ENCODE results near the gene INTS1. TPM values are rescaled to one million over a fixed set of nuclear protein-coding genes. Genes with fewer than 3 reads are reported as not detected.
A peak's percentile ranks its signal among the peaks of the same experiment; 100 is the strongest.

INTS1 gene
- total RNA-seq, 1 donor = 66.2 TPM

- Histone ChIP-seq H4K20me1 (ENCODE audit: insufficient read depth, low read length) (peaks cover 10% of the 10 kb centered on the region), H3K4me2 (ENCODE audit: insufficient read depth, low read length) (no peak overlapping the region)
- no peak for TF ChIP-seq CTCF (IDR thresholded peaks at IDR 0.05; ENCODE audit: extremely low read depth, low read depth, low read length)
These were observed 33.3 kb downstream of the INTS1 start for GRCh38 chr7:1470901-1471300.

GRCh38 chr7:1468643-1469298 lies 35.4 kb downstream of the INTS1 start:
- Histone ChIP-seq H3K79me2 (ENCODE audit: insufficient read depth, low read length) (no peaks in the 10 kb centered on the region), H3K27me3 (ENCODE audit: insufficient read depth, low read length) (peaks cover 6% of the 10 kb centered on the region), H3K4me2 (ENCODE audit: insufficient read depth, low read length) (no peak overlapping the region), H3K27ac (ENCODE audit: low read depth, low read length) (no peak overlapping the region), H3K4me3 (ENCODE audit: insufficient read depth, low read length) (no peak overlapping the region), H3K9me3 (ENCODE audit: low read depth, low read length) (no peaks in the 10 kb centered on the region), H4K20me1 (ENCODE audit: insufficient read depth, low read length) (peaks cover 7% of the 10 kb centered on the region), H3K36me3 (ENCODE audit: insufficient read depth, low read length) (peaks cover 15% of the 10 kb centered on the region), H2AFZ (ENCODE audit: low read length) (no peak overlapping the region), H3K4me1 (ENCODE audit: insufficient read depth, low read length) (peaks cover 8% of the 10 kb centered on the region)
- no peak for TF ChIP-seq CTCF (IDR thresholded peaks at IDR 0.05; ENCODE audit: extremely low read depth, low read depth, low read length)
- DNase-seq (ENCODE audit: insufficient read length, low spot score, missing footprints) = no peak

More at GRCh38 chr7:1470901-1471300, 33.3 kb downstream of the INTS1 start:
- peaks cover 19% of the 10 kb centered on the region for H3K36me3 ChIP-seq (ENCODE audit: insufficient read depth, low read length)
- DNase-seq (ENCODE audit: insufficient read length, low spot score, missing footprints) = no peak
- H3K79me2 ChIP-seq (ENCODE audit: insufficient read depth, low read length) = no peaks in the 10 kb centered on the region
- H2AFZ ChIP-seq (ENCODE audit: low read length) = no peak overlapping the region
- no peaks in the 10 kb centered on the region for H3K27me3 ChIP-seq (ENCODE audit: insufficient read depth, low read length)
- H3K4me3 ChIP-seq (ENCODE audit: insufficient read depth, low read length) = no peak overlapping the region
- H3K4me1 ChIP-seq (ENCODE audit: insufficient read depth, low read length) = peaks cover 3% of the 10 kb centered on the region
- no peak overlapping the region for H3K27ac ChIP-seq (ENCODE audit: low read depth, low read length)
- H3K9me3 ChIP-seq (ENCODE audit: low read depth, low read length) = no peaks in the 10 kb centered on the region

GRCh38 chr7:1468203-1468602 lies 36.0 kb downstream of the INTS1 start:
- Histone ChIP-seq H3K27ac (ENCODE audit: low read depth, low read length) (no peak overlapping the region), H3K79me2 (ENCODE audit: insufficient read depth, low read length) (no peaks in the 10 kb centered on the region), H2AFZ (ENCODE audit: low read length) (no peak overlapping the region), H3K27me3 (ENCODE audit: insufficient read depth, low read length) (peaks cover 6% of the 10 kb centered on the region), H3K4me1 (ENCODE audit: insufficient read depth, low read length) (peaks cover 8% of the 10 kb centered on the region), H3K4me3 (ENCODE audit: insufficient read depth, low read length) (no peak overlapping the region), H4K20me1 (ENCODE audit: insufficient read depth, low read length) (peaks cover 2% of the 10 kb centered on the region), H3K4me2 (ENCODE audit: insufficient read depth, low read length) (no peak overlapping the region), H3K9me3 (ENCODE audit: low read depth, low read length) (no peaks in the 10 kb centered on the region), H3K36me3 (ENCODE audit: insufficient read depth, low read length) (peaks cover 13% of the 10 kb centered on the region)
- TF ChIP-seq CTCF (IDR thresholded peaks at IDR 0.05; ENCODE audit: extremely low read depth, low read depth, low read length) = no peak
- DNase-seq (ENCODE audit: insufficient read length, low spot score, missing footprints) = no peak

GRCh38 chr7:1466524-1467271 lies 37.5 kb downstream of the INTS1 start:
- H3K4me2 ChIP-seq (ENCODE audit: insufficient read depth, low read length) = no peak overlapping the region
- peaks cover 6% of the 10 kb centered on the region for H3K27me3 ChIP-seq (ENCODE audit: insufficient read depth, low read length)
- no peak overlapping the region for H3K27ac ChIP-seq (ENCODE audit: low read depth, low read length)
- H3K4me1 ChIP-seq (ENCODE audit: insufficient read depth, low read length) = peaks cover 13% of the 10 kb centered on the region
- peaks cover 13% of the 10 kb centered on the region for H3K36me3 ChIP-seq (ENCODE audit: insufficient read depth, low read length)
- no peaks in the 10 kb centered on the region for H3K79me2 ChIP-seq (ENCODE audit: insufficient read depth, low read length)
- no peaks in the 10 kb centered on the region for H3K9me3 ChIP-seq (ENCODE audit: low read depth, low read length)
- no peak overlapping the region for H2AFZ ChIP-seq (ENCODE audit: low read length)
- DNase-seq (ENCODE audit: insufficient read length, low spot score, missing footprints) = peak; percentile 99
- peaks cover 2% of the 10 kb centered on the region for H4K20me1 ChIP-seq (ENCODE audit: insufficient read depth, low read length)
- no peak for TF ChIP-seq CTCF (IDR thresholded peaks at IDR 0.05; ENCODE audit: extremely low read depth, low read depth, low read length)
- H3K4me3 ChIP-seq (ENCODE audit: insufficient read depth, low read length) = no peak overlapping the region
